HepG2 (cell line): ENCODE measurements around the gene NCS1. TPM values are rescaled to one million over a fixed set of nuclear protein-coding genes. Genes with fewer than 3 reads are reported as not detected.

ENCODE experiments used
- BHLHE40 ChIP-seq: IDR thresholded peaks from 2 replicates; pipeline ENCODE4 v1.6.1; 2011; ENCODE audit warnings: low read length, improper control_type of control experiment
- CSRNP2 ChIP-seq: sonication (generic); formaldehyde crosslinking; conservative IDR thresholded peaks from 2 replicates; pipeline ENCODE4 v1.8.0; 2022; ENCODE audit warnings: low read depth, missing genetic modification reagents
- EZH2 ChIP-seq: conservative IDR thresholded peaks from 2 replicates; pipeline ENCODE4 v1.6.1; 2012; ENCODE audit warnings: mild to moderate bottlenecking, low read depth, low read length, moderate library complexity
- FOSL2 ChIP-seq: sonication (generic); formaldehyde crosslinking; IDR thresholded peaks from 2 replicates; pipeline ENCODE4 v1.4.0; 2020; ENCODE audit warnings: missing genetic modification reagents
- FOXP4 ChIP-seq: sonication (generic); formaldehyde crosslinking; IDR thresholded peaks from 2 replicates; pipeline ENCODE4 v1.4.0; 2020; ENCODE audit warnings: missing genetic modification reagents
- GATAD2A ChIP-seq: IDR thresholded peaks from 2 replicates; pipeline ENCODE4 v1.6.1; 2016
- HDAC6 ChIP-seq: fragments of 200-600 bp; sonication (generic); IDR thresholded peaks from 2 replicates; pipeline ENCODE4 v1.7.0; 2017; ENCODE audit warnings: mild to moderate bottlenecking, antibody characterized with exemption, low read length, low read depth
- HNRNPLL ChIP-seq: fragments of 200-400 bp; formaldehyde crosslinking; IDR thresholded peaks from 2 replicates; pipeline ENCODE4 v1.6.1; 2017; ENCODE audit warnings: mild to moderate bottlenecking, low read depth, low read length; ENCODE audit not compliant: poor library complexity, severe bottlenecking
- MED1 ChIP-seq: sonication (generic); formaldehyde crosslinking; IDR thresholded peaks from 2 replicates; pipeline ENCODE4 v1.4.0; 2020; ENCODE audit warnings: missing genetic modification reagents
- NFKB2 ChIP-seq: sonication (generic); formaldehyde crosslinking; IDR thresholded peaks from 2 replicates; pipeline ENCODE4 v1.4.0; 2020; ENCODE audit warnings: missing genetic modification reagents, borderline replicate concordance
- NR2F6 ChIP-seq, 2 experiments: IDR thresholded peaks; 2 replicates each; pipeline ENCODE4 v1.6.1; 2016; ENCODE audit warnings: antibody characterized with exemption in 1 of 2, mild to moderate bottlenecking in 1 of 2
- PLSCR1 ChIP-seq: sonication (generic); formaldehyde crosslinking; IDR thresholded peaks from 2 replicates; pipeline ENCODE4 v1.5.0; 2020; ENCODE audit warnings: missing genetic modification reagents, mild to moderate bottlenecking, borderline replicate concordance
- RFX3 ChIP-seq: IDR thresholded peaks from 2 replicates; pipeline ENCODE4 v1.6.1; 2016; ENCODE audit warnings: missing biosample characterization, missing genetic modification reagents
- U2AF2 ChIP-seq: fragments of 200-400 bp; formaldehyde crosslinking; IDR thresholded peaks from 2 replicates; pipeline ENCODE4 v1.6.1; 2017; ENCODE audit warnings: low read depth, mild to moderate bottlenecking, low read length
- YY1 ChIP-seq: IDR thresholded peaks from 2 replicates; pipeline ENCODE4 v1.6.1; 2011; ENCODE audit warnings: low read length, low read depth, moderate library complexity, mild to moderate bottlenecking; ENCODE audit not compliant: insufficient read depth, insufficient replicate concordance
- ZNF281 ChIP-seq: sonication (generic); formaldehyde crosslinking; IDR thresholded peaks from 2 replicates; pipeline ENCODE4 v1.4.0; 2020; ENCODE audit warnings: missing genetic modification reagents, borderline replicate concordance
- ZNF510 ChIP-seq: sonication (generic); formaldehyde crosslinking; IDR thresholded peaks from 2 replicates; pipeline ENCODE4 v1.4.0; 2020; ENCODE audit warnings: low read depth, mild to moderate bottlenecking, missing genetic modification reagents
- ZNF629 ChIP-seq: sonication (generic); formaldehyde crosslinking; conservative IDR thresholded peaks from 2 replicates; pipeline ENCODE4 v1.5.0; 2020; ENCODE audit warnings: missing genetic modification reagents
- ZNF777 ChIP-seq: sonication (generic); formaldehyde crosslinking; IDR thresholded peaks from 2 replicates; pipeline ENCODE4 v1.4.0; 2020; ENCODE audit warnings: missing genetic modification reagents
- ZSCAN31 ChIP-seq: sonication (generic); formaldehyde crosslinking; IDR thresholded peaks from 2 replicates; pipeline ENCODE4 v1.5.0; 2020; ENCODE audit warnings: low read depth, mild to moderate bottlenecking, missing genetic modification reagents
- polyA plus RNA-seq, 8 experiments: library from polyadenylated mRNA; depleted of rRNA in 3 of 8; stranded (reverse) in 7 of 8; unstranded in 1 of 8; fragments of >200 nt; fragmentation: Illumina TruSeq in 4 of 8; extraction: Trizol in 4 of 8; gene quantifications; 2 replicates each; pipeline versions ENCODE4 v1.2.1 to v1.2.3, GENCODE V29; 2011 to 2016; ENCODE audit warnings: low read depth in 4 of 8, missing spikeins in 1 of 8, mixed read lengths in 1 of 8; ENCODE audit not compliant: insufficient read depth in 1 of 8
- total RNA-seq, 5 experiments: library from RNA; depleted of rRNA; stranded (reverse); fragments of >200 nt; fragmentation: Illumina TruSeq; extraction: Trizol; gene quantifications; 2 replicates each; pipeline ENCODE4 v1.2.3, GENCODE V29; 2016; ENCODE audit warnings: low read depth in 1 of 5
- TF ChIP-seq, protein P1 (sequence below): IDR thresholded peaks from 2 replicates; pipeline ENCODE4 v1.6.1; 2016

The NCS1 gene
- total and polyA plus RNA-seq, 2 of the 13 experiments (the other 11 are each of a cell fraction or from before 2014, with no cell fraction given), result 4.7 to 6.1 TPM

- TF ChIP-seq FOXP4, result no peak
- no peak for TF ChIP-seq GATAD2A (CRISPR knock-in tag)
- TF ChIP-seq ZNF777 (CRISPR knock-in tag), result peak; percentile 34; the same call in 1 of the 2 replicates
- no peak for TF ChIP-seq PLSCR1 (CRISPR knock-in tag)
- no peak for TF ChIP-seq ZNF629 (CRISPR knock-in tag)
- no peak for TF ChIP-seq BHLHE40
- TF ChIP-seq CSRNP2 (CRISPR knock-in tag), result no peak
- TF ChIP-seq ZSCAN31 (CRISPR knock-in tag), result no peak
- TF ChIP-seq MED1 (CRISPR knock-in tag), result no peak
- no peak for TF ChIP-seq RFX3 (CRISPR knock-in tag)
- TF ChIP-seq ZNF510 (CRISPR knock-in tag), result no peak
- TF ChIP-seq FOSL2 (CRISPR knock-in tag), result 0 out of 2 replicates have a peak, but pooled peaks have one; percentile 12
- 0 out of 2 replicates have a peak, but pooled peaks have one; percentile 30 for TF ChIP-seq EZH2
- no peak for TF ChIP-seq NFKB2 (CRISPR knock-in tag)
- no peak for TF ChIP-seq NR2F6 (IDR thresholded peaks at IDR 0.05)
- TF ChIP-seq NR2F6 (CRISPR knock-in tag; IDR thresholded peaks at IDR 0.05), result no peak
- TF ChIP-seq YY1, result no peak
- TF ChIP-seq HDAC6, result no peak
- TF ChIP-seq ZNF281 (CRISPR knock-in tag), result 0 out of 2 replicates have a peak, but pooled peaks have one; percentile 25
- no peak for TF ChIP-seq U2AF2
- TF ChIP-seq HNRNPLL, result peak; percentile 50
- TF ChIP-seq, protein P1, sequence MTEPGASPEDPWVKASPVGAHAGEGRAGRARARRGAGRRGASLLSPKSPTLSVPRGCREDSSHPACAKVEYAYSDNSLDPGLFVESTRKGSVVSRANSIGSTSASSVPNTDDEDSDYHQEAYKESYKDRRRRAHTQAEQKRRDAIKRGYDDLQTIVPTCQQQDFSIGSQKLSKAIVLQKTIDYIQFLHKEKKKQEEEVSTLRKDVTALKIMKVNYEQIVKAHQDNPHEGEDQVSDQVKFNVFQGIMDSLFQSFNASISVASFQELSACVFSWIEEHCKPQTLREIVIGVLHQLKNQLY (CRISPR knock-in tag), result no peak
Measured at GRCh38 chr9:130265431-130266235, 93.4 kb downstream of the NCS1 start, which contains the start of gene HMCN2 (continued).
